Activated B cell treated with CpG ODN at 0.5 μM for 24 hours (primary cell): ENCODE data around the gene CRTC3. TPM values are rescaled to one million over a fixed set of nuclear protein-coding genes. Genes with fewer than 3 reads are reported as not detected.

Experiments
- ATAC-seq: fragments of 200-7000 bp; cut with Tn5 transposase; one replicate; pipeline ENCODE4 v1.10.0; 2021; ENCODE audit warnings: low read depth, mild to moderate bottlenecking, moderate library complexity
- CTCF ChIA-PET: fragments of 350-600 bp; sonication (Branson Sonifier 250); formaldehyde crosslinking; loops from one replicate; lab custom pipeline; 2021; ENCODE audit warnings: antibody characterized with exemption; lab: Charles Lee
- POLR2A ChIA-PET: fragments of 350-600 bp; sonication (Branson Sonifier 250); formaldehyde crosslinking; loops from one replicate; lab custom pipeline; 2021; ENCODE audit warnings: antibody characterized with exemption; lab: Charles Lee
- DNase-seq: peaks from one replicate; pipeline ENCODE4 v3.0.0; 2022
- H3K27ac Mint-ChIP-seq: one replicate; pipeline ENCODE4 v1.8.0; 2020; ENCODE audit warnings: mixed read lengths
- H3K27me3 Mint-ChIP-seq: one replicate; pipeline ENCODE4 v1.8.0; 2021; ENCODE audit warnings: mixed read lengths
- H3K36me3 Mint-ChIP-seq: one replicate; pipeline ENCODE4 v1.8.0; 2021; ENCODE audit warnings: low read depth, mixed read lengths
- H3K4me1 Mint-ChIP-seq: one replicate; pipeline ENCODE4 v1.8.0; 2021; ENCODE audit warnings: mixed read lengths
- H3K4me3 Mint-ChIP-seq: one replicate; pipeline ENCODE4 v1.8.0; 2020; ENCODE audit warnings: mild to moderate bottlenecking, mixed read lengths
- H3K9me3 Mint-ChIP-seq: one replicate; pipeline ENCODE4 v1.8.0; 2020; ENCODE audit warnings: mixed read lengths
- CTCF ChIP-seq: fragments of 200-600 bp; IDR thresholded peaks from one replicate; pipeline ENCODE4 v1.8.0; 2022; ENCODE audit warnings: antibody characterized with exemption, mild to moderate bottlenecking
- intact Hi-C: fragments of 100-400 bp; cut with micrococcal nuclease; formaldehyde crosslinking; loops from one replicate; pipeline ENCODE4 v1.15.1; 2024
- total RNA-seq: library from RNA; stranded (reverse); gene quantifications from 2 replicates; pipeline ENCODE4 v1.2.3, GENCODE V29; 2022

The CRTC3 gene
- total RNA-seq, 1 donor from 2014 or later, result 65.0 TPM

GRCh38 chr15:90644952-90645725 is 115.4 kb downstream of the CRTC3 start:
- peaks cover 4% of the 10 kb centered on the region for H3K27me3 Mint-ChIP-seq
- no peak overlapping the region for H3K27ac Mint-ChIP-seq
- intact Hi-C loops, result no loop called here
- TF ChIP-seq CTCF, result no peak
- H3K4me1 Mint-ChIP-seq, result peaks cover 7% of the 10 kb centered on the region
- no peak overlapping the region for H3K4me3 Mint-ChIP-seq
- POLR2A ChIA-PET, result no interaction called here
- H3K9me3 Mint-ChIP-seq, result no peaks in the 10 kb centered on the region
- H3K36me3 Mint-ChIP-seq, result peaks cover 40% of the 10 kb centered on the region
- DNase-seq (no peak), ATAC-seq (no peak)
- CTCF ChIA-PET, result interaction anchor here (0.9 to 2.4 kb wide), 2 partner anchors 241 to 290 kb away, joined by 4 to 7 read pairs; partner anchors contain the start of gene UNC45A

- H3K4me1 Mint-ChIP-seq, result peaks cover 7% of the 10 kb centered on the region
- peaks cover 35% of the 10 kb centered on the region for H3K36me3 Mint-ChIP-seq
- intact Hi-C loops, result no loop called here
- ATAC-seq (no peak), DNase-seq (no peak)
- ChIA-PET CTCF (interaction anchor here (0.9 to 2.4 kb wide), 2 partner anchors 240 to 289 kb away, joined by 3 to 7 read pairs; partner anchors contain the start of gene UNC45A), POLR2A (interaction anchor here (0.6 kb wide), 1 partner anchor 51 kb away, joined by 4 read pairs; no protein-coding TSS in a partner anchor)
- H3K27me3 Mint-ChIP-seq, result peaks cover 4% of the 10 kb centered on the region
- H3K27ac Mint-ChIP-seq, result no peak overlapping the region
- no peak overlapping the region for H3K4me3 Mint-ChIP-seq
- no peaks in the 10 kb centered on the region for H3K9me3 Mint-ChIP-seq
- no peak for TF ChIP-seq CTCF
These were observed 116.3 kb downstream of the CRTC3 start for GRCh38 chr15:90645873-90646575.

GRCh38 chr15:90646662-90647305 is 117.1 kb downstream of the CRTC3 start:
- intact Hi-C loops, result no loop called here
- no peaks in the 10 kb centered on the region for H3K9me3 Mint-ChIP-seq

GRCh38 chr15:90647326-90647725 is 117.6 kb downstream of the CRTC3 start:
- intact Hi-C loops, result no loop called here
- Mint-ChIP-seq H3K27me3 (peaks cover 4% of the 10 kb centered on the region), H3K4me3 (no peak overlapping the region), H3K27ac (no peak overlapping the region), H3K36me3 (peaks cover 22% of the 10 kb centered on the region), H3K4me1 (peaks cover 7% of the 10 kb centered on the region), H3K9me3 (no peaks in the 10 kb centered on the region)
- ChIA-PET POLR2A (interaction anchor here (0.8 to 1.6 kb wide), 8 partner anchors 13 to 283 kb away, joined by 3 to 14 read pairs (median 5); partner anchors contain the start of genes BLM and CRTC3), CTCF (interaction anchor here (0.5 to 6.1 kb wide), 34 partner anchors 8 to 327 kb away, joined by 3 to 121 read pairs (median 4); partner anchors contain the start of genes BLM, FES, HDDC3 and UNC45A)
- no peak for TF ChIP-seq CTCF
- DNase-seq, result no peak
- no peak for ATAC-seq

More at GRCh38 chr15:90646662-90647305, 117.1 kb downstream of the CRTC3 start:
- no peak overlapping the region for H3K4me3 Mint-ChIP-seq
- peaks cover 7% of the 10 kb centered on the region for H3K4me1 Mint-ChIP-seq
- H3K27ac Mint-ChIP-seq, result no peak overlapping the region
- peaks cover 4% of the 10 kb centered on the region for H3K27me3 Mint-ChIP-seq
- POLR2A ChIA-PET, result interaction anchor here (0.6 kb wide), 1 partner anchor 52 kb away, joined by 4 read pairs; no protein-coding TSS in a partner anchor
- TF ChIP-seq CTCF, result no peak
- DNase-seq (no peak), ATAC-seq (no peak)
- CTCF ChIA-PET, result interaction anchor here (0.9 to 2.4 kb wide), 2 partner anchors 239 to 288 kb away, joined by 3 to 7 read pairs; partner anchors contain the start of gene UNC45A
- H3K36me3 Mint-ChIP-seq, result peaks cover 27% of the 10 kb centered on the region
